RKO (cell line): Measurements from ENCODE around the gene FNIP1.
"Not testable (repeated sequence)": the region's sequence is repeated elsewhere in the genome, so short reads cannot be mapped to it uniquely, and the experiment has no call there.

Source experiments
- DNase-seq: peaks from one replicate; pipeline ENCODE4 v3.0.0-alpha.2; 2016; ENCODE audit warnings: low spot score

Gene FNIP1

DNA sequence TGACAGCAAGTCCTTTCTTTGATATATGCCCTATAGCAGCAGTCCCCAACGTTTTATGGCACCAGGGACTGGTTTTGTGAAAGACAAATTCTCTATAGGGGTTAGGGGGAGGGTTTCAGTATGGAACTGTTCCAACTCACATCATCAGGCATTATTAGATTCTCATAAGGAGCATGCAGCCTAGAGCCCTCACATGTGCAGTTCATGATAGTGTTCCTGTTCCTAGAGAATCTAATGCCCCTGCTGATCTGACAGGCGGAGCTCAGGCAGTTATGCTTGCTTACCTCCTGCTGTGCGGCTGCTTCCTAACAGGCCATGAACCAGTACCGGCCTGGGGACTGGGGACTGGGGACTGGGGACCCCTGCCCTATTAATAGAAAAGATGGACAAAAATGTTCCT, 159.1 kb downstream of the FNIP1 start:
- no peak for DNase-seq

- DNase-seq: peak; percentile 62
These were observed 160.9 kb downstream of the FNIP1 start for GRCh38 chr5:131635684-131636572.

DNA sequence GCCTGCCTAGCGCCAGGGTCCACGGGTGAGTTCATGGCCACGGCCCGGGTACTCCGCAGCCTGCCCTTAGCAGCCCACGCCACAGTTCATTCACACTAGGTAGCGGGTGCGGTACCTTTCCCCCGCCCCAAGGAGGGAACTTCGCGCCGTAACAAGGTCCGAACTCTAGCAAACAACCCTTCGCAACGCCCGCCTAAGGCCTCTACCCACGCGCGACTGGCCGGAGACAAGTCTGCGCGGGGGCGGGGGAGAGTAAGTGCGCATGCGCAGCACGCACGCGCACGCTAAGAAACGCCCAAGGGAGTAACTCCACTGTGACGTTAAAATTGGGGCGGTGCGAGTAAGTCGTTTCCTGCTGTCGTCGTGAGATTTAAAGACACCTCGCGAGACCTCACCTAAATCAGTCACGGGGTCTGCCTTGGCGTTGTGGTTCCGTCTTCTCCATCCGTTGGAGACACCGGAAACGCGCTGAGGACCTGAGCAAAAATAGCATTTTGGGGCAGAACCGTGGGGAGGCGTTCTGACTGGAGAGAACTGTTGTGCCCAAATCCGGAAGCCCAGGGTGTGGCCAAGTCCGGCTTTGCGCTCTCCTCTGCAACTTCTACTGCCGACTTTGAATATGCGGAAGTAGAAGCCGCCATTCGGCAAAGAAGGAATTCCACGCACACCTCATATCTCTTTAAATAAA, 161.7 kb downstream of the FNIP1 start, which contains the start of gene RAPGEF6:
RAPGEF6 (minus strand) TSS at position 234 of the 688 bp plus-strand sequence; CDS start at position 35, 199 bp downstream.
- DNase-seq: peak; percentile 100

DNA sequence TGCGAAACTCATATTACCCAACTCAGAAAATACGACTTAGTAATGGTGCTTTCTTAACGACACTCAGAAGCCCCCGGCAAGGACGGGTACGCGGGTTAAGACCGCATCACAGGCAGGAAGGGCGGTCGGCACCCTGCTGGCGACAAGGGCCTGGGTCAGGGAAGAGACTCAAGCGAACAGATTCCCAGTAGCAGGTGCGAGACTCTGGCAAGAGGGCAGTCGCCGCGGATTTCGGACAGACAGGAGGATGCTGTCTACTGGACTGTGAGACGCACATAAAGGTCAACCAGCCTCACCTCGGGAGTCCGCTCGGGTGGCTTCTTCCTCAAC, 162.2 kb downstream of the FNIP1 start:
- peak; percentile 78 for DNase-seq

GRCh38 chr5:131634238-131634637, 162.6 kb downstream of the FNIP1 start:
- peak; percentile 23 for DNase-seq

DNA sequence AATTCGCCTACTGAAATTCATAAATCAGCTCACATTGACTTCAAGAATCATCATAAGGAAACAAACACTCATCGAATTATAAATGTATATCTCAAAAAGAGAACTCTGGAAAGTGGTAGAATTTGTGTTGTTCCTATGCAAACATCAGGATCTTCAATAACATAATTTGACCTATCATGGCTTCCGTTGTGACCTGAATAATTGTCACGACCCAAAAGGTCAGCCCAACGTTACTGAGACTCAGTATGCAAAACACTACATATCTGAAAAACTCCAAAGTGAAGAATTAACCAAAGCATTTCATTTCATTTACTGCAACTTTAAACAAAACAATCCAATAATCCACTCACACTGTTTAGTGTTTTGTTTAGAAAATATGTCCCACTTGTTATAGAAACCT, 163.0 kb downstream of the FNIP1 start:
- peak; percentile 52 for DNase-seq

DNA sequence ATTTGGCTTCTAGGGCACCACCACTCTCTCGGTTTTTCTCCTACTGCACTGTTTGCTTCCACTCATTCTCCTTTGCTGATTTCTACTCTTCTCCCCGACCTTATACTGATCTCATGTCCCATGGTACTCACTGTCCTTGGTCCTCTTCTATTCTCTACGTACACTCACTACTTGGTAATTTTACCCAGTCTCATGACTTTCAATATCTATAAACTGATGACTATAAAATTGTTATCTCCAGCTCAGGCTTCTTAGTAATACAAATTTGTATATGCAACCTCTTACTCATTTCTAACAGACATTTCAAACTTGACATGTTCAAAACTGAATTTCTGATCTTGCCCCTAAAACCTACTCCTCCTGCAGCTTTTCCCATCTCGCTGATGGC, 165.9 kb downstream of the FNIP1 start:
- DNase-seq: peak; percentile 21

DNA sequence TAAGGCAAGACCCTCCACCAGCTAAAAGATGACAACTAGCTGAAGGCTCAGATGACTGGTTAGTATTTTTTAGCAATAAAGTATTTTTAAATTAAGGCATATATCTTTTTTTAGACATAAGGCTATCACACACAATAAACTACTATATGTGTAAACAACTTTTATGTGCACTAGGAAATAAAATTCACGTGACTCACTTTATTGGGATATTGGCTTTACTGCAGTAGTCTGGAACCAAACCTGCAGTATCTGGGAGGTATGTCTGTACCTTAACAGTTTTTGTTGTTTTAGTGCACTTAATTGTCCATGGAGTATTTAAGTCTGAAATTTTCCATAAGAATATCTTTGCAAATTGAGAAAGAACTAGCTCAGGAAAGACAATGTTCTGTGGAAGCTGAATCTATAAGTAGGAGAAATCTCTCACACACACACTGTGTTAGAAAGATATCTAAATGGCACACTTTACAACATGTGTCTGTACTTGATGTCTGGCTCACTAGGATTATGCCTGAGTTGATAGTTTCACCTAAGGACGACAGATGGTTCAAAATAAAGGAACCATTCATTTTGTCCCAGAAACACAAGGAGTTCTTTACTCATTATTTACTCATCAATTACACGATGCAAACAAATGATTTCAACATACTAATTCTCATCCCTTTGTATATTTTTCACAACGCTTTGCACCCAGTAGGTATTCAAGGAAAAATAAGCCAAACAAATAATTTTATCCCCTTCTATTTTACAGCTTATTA, 166.4 kb downstream of the FNIP1 start:
- no peak for DNase-seq

- DNase-seq: peak; percentile 52
These were observed 167.8 kb downstream of the FNIP1 start for GRCh38 chr5:131628990-131629389.

DNA sequence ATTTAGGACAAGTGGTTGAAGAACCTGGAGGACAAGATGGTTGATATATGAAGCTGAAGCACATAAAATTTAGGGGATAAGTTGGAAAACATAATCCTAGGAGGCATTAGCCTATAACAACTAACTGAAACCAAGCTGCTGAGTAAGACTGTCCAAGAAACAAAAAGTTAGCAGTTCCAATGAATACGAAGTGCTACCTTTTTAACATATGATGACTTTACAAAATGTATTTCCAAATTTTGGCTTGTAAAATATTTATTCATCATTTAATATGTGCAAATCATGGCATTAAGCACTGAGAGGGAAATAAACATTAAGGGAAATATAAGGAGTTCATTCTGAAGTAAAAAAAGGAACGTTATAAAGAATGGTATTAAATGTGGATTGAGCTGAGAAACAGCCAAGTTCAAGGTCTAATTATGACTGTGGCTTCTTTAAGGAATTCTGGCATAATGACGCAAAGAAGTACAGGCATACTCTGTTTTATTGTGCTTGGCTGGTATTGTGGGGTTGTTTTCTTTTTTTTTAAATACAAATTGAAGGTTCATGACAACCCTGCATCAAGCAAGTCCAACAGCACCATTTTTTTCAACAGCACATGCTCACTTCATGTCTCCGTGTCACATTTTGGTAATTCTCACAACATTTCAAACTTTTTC, 169.5 kb downstream of the FNIP1 start:
- no peak for DNase-seq

DNA sequence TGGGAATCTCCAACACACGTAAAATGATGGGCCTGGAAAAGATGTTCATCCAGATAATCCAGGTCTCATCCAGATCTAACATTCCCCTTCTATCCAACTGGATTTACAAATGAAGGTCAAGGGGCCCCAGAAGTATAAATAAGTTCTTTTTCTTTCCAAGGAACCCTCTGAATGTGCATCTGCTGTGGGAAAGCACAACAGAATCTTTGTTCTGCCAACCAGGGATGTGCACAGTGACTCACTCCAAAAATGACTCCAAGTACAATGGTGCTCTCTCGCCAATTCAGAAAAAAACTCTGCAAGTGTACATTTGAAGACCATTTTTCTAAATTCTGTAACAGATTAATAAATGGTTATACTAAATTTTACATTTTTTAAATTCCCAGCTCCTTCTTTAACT, 174.2 kb downstream of the FNIP1 start:
- DNase-seq: no peak

DNA sequence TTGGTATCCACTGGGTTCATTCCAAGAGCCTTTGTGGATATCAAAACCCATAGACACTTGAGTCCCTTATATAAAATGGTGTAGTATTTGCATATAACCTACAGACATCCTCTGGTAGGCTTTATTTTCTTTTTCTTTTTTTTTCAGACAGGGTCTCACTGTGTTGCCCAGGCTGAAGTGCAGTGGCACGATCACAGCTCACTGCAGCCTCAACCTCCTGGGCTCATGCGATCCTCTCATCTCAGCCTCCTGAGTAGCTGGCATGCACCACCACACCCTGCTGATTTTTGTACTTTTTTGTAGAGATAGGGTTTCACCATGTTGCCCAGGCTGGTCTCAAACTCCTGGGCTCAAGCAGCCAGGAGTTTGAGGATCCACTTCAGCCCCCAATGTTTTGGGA, 175.7 kb downstream of the FNIP1 start:
- DNase-seq: not testable (repeated sequence)

DNA sequence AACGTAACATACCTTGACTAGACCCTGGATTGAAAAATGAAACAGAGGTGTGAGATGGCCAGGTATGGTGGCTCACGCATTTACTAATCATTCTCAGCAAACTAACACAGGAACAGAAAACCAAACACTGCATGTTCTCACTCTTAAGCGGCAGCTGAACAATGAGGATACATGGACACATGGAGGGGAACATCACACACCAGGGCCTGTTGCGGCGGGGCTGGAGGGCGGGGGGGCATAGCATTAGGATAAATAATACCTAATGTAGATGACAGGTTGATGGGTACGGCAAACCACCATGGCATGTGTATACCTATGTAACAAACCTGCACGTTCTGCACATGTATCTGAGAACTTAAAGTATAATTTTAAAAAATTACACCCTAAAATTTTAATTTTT, 177.7 kb downstream of the FNIP1 start:
- DNase-seq: no peak

DNA sequence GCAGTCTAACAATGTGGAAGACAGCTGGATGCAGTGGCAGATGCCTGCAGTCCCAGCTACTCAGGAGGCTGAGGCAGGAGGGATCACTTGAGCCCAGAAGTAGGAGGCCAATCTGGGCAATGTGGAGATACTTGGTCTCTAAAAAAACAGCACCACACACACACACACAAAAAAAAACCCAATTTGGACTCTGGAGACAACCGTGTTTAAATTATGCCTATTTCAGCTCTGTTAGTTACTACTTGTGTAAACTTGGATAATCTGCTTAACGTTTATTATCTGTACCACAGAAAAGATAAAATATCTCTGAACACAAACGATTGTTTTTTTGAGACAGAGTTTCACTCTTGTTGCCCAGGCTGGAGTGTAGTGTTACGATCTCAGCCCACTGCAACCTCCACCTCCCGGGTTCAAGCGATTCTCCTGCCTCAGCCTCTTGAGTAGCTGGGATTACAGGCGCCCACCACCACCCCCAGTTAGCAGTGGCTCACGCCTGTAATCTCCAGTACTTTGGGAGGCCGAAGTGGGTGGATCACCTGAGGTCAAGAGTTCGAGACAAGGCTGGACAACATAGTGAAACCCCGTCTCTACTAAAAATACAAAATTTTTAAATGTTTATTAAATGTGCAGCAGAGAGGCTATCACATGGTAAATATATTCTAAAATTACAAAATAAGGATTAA, 179.5 kb downstream of the FNIP1 start:
- no peak for DNase-seq

- DNase-seq: no peak
These were observed 180.9 kb downstream of the FNIP1 start for GRCh38 chr5:131615957-131616356.

GRCh38 chr5:131613423-131613822, 183.4 kb downstream of the FNIP1 start:
- no peak for DNase-seq

GRCh38 chr5:131611064-131611381, 185.8 kb downstream of the FNIP1 start:
- no peak for DNase-seq

GRCh38 chr5:131610198-131611063, 186.4 kb downstream of the FNIP1 start:
- peak; percentile 68 for DNase-seq

DNA sequence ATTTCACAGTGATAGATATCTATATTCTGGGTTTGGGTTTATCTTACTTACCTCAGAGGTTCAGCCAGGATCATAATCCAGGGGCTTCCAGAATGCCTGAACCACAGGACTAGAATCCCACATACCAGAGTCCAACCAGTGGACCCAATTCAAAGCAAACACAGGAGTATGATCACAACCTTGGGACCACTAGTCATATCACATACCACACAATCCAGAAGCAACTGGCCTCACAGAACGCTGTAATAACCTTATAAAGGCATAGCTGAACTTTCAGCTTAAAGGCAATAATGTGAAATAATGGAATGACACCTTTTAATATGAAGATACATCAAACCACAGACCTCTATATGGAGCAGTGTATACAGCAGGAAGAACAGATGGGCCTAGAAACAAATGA, 187.0 kb downstream of the FNIP1 start:
- DNase-seq: no peak

DNA sequence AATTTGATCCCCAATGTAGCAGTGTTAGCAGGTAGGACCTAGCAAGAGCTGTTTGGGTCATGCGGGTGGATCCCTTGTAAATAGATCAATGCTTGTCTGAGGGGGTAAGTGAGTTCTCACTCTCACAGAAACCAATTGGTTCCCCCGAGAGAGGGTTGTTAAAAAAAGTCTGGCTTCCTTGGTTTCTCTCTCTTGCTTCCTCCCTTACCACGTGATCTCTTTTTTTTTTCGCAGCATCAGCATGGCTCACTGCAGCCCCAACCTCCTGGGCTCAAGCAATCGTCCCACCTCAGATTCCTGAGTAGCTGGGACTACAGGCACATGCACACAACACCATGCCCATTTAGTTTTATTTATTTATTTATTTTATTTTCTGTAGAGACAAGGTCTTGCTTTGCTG, 188.2 kb downstream of the FNIP1 start:
- no peak for DNase-seq
